GM21619 (cell line): ENCODE results near the gene IPP.
"Not testable (repeated sequence)": the region's sequence is repeated elsewhere in the genome, so short reads cannot be mapped to it uniquely, and the experiment has no call there.

Experiments used
- ATAC-seq: cut with Tn5 transposase; IDR thresholded peaks from one replicate; pipeline ENCODE4 v1.9.1; 2021; ENCODE audit not compliant: unreplicated experiment

Gene IPP

DNA sequence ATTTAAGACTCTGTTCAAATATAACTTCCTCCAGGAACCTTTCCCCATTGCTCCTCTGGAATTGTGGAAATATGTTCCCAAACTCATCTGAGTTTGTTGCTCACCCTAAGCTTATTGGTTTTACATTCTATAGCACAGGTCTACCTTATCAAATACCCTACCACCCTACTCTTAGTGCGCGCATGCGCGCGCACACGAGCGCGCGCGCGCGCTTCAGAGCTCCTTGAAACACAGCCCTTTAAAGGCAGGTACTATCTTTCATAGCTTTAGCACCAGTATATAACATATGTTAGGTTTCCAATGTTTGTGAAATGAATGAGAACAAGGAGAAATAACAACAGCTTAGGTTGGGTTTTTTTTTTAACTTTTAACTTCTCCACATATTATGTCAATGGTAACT is 3.5 kb downstream of the IPP start:
- no peak for ATAC-seq

DNA sequence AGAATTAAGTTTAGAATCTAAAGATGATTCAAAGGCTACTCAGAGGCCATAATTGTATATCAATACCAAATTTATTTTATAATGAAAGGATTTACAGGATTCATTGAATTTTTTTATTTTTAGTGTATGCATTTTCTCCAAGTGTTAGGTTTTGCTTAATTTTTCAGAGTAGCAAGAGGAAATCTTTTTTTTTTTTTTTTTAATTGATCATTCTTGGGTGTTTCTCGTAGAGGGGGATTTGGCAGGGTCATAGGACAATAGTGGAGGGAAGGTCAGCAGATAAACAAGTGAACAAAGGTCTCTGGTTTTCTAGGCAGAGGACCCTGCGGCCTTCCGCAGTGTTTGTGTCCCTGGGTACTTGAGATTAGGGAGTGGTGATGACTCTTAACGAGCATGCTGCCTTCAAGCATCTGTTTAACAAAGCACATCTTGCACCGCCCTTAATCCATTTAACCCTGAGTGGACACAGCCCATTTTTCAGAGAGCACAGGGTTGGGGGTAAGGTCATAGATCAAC is 10.8 kb downstream of the IPP start:
- not testable (repeated sequence) for ATAC-seq

DNA sequence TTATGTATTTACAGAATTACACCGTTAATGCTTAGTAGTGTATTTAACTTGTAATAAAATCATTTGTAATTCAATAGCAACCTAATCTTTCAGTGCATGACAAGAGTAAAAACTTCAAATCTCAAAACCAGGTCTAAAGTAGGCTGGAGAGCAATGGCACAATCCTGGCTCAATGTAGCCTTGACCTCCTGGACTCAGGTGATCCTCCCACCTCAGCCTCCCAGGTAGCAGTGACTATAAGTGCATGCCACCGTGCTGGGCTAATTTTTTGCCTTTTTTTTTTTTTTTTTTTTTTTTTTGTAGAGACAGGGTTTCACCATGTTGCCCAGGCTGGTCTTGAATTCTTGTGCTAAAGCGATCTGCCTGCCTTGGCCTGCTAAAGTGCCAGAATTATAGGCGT is 11.3 kb downstream of the IPP start:
- no peak for ATAC-seq

DNA sequence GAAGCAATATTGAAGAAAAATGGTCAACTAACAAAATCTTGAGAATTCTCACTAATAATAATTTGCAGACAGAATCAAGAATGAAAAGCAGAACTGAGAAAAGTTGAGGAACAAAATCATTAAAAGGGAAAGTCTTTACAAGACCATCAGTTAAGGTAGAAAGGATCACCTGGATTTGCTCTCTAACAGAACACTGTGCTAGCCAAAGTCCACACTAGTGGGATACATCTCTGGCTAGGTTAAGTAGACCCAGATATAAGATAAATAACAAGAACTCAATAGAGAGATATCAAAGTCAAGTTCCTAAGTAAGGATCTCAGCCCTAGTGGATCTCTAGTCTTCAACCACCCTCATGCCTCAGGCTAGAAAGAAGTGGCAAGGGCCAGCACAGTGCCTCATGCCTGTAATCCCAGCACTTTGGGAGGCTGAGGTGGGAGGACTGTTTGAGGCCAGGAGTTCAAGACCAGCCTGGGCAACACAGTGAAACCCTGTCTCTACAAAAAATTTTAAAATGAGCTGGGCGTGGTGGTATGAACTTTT is 19.6 kb downstream of the IPP start:
- no peak for ATAC-seq

DNA sequence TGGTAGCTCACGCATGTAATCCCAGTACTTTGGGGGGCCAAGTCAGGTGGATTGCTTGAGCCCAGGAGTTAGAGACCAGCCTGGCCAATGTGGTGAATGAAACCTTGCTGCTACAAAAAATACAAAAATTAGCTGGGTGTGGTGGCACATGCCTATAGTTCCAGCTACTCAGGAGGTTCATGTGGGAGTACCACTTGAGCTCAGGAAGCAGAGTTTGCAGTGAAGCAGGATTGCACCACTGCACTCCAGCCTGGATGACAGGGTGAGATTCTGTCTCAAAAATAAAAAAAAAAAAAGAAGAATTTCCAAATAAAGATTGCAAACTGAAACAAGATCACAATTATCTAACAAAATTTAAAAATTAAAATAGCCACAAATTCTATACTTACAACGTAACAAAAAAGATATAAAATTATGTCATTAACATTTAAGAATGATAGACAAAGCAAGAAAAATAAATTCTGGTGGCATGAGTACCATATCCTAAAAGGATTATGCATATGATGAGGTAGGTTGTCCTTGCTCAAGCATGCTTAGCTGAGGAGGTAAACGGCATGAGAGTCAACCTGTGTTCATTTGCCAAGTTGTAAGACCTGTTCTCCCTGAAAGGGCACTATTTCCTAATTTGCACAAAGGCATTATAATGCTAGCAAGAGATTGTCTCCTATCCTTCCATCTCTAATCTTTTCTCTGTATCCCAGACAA is 20.2 kb downstream of the IPP start:
- ATAC-seq: no peak

DNA sequence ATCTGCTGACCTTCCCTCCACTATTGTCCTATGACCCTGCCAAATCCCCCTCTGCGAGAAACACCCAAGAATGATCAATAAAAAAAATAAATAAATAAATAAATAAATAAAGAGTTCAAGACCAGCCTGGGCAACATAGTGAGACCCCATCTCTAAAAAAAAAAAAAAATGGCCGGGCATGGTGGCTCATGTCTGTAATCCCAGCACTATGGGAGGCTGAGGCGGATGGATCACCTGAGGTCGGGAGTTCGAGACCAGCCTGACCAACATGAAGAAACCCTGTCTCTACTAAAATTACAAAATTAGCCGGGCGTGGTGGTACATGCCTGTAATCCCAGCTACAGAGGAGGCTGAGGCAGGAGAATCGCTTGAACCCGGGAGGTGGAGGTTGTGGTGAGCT is 24.4 kb downstream of the IPP start:
- ATAC-seq: not testable (repeated sequence)

DNA sequence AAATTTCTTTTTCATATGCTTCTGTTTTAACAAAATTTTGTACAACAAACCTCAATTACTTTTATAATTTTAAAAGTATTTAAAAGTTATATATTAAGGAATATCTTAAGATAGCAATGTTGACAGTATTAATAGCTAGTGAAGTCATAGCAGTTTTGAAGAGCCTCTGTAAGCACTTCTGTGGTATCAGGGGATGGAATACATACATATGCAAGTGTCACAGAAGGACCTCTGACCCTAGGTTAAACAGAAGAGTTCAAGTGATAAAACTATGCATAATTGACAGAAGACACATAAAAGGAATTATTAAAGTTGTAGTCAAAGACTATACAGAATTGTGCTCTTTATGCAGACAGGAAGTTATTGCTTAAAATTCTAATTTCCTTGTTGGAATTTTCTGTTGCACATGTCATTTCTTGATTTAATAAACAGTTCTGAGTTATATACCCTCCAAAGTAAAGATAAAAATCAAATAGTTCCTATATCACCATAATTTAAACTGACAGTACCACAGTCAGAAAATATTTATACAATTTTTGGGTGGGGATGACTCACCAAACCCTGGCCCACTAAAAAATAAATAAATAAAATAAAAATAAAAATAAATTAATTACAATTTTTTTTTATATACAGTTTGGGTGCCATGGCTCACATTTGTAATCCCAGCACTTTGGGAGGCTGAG is 27.1 kb downstream of the IPP start:
- ATAC-seq: no peak

DNA sequence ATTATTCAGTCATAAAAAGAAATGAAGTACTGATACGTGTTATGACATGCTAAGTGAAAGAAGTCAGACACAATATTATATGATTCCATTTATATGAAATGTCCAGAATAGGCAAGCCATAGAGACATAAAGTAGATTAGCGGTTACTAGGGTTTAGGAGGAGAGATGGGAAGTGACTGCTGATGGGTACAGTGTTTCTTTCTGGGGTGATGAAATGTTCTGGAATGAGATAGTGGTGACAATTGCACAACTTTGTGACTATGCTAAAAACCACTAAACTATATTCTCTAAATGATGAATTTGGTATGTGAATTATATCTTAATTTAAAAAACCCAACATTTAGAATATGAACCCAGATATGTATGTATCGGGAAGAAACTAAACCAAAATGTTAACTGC is 27.6 kb downstream of the IPP start:
- ATAC-seq: no peak

DNA sequence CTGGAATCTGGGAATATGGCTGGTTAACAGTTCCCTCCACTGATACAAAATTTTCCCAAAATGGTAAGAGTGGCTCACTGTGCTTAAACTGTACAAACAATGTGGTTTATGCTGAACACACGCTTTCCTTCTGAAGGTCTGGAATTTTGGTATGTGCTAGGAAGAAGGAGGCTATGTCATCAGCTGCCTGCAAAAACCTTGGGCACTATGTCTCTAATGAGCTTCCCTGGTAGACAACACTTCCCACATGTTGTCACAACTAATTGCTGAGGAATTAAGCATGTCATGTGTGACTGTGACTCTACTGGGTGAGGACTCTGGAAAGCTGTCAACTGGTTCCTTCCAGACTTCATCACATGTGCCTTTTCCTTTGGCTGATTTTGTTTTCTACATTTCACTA is 29.2 kb downstream of the IPP start:
- no peak for ATAC-seq

DNA sequence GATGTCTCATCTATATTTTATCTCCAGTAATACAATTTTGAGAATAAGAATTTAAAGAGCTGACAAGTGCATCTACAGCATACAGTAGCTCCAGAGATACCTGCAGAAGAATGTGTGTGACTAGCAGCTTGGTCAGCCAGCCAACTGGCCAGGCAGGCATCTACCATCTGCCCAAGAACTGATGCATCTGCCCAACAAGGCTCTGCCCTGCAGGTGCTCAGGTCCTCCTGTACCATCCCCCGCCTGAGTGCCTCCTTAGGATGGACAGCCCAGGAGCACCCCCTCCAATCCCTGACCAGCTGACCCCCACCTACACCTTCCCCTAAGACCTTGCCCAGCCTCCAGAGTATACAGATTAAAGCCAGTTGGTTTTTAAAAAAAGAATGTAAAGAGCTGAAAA is 32.2 kb downstream of the IPP start:
- ATAC-seq: no peak

DNA sequence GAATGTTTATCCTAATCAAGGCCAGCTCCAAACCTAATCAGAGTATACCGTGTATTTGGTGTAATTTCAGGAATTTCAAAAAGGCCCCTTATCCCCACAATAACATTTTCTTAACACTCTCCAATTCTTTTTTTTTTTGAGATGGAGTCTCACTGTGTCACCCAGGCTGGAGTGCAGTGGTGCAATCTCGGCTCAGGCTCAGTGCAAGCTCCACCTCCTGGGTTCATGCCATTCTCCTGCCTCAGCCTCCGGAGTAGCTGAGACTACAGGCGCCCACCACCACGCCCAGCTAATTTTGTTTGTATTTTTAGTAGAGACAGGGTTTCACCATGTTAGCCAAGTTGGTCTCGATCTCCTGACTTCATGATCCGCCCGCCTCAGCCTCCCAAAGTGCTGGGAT is 33.1 kb downstream of the IPP start:
- not testable (repeated sequence) for ATAC-seq

DNA sequence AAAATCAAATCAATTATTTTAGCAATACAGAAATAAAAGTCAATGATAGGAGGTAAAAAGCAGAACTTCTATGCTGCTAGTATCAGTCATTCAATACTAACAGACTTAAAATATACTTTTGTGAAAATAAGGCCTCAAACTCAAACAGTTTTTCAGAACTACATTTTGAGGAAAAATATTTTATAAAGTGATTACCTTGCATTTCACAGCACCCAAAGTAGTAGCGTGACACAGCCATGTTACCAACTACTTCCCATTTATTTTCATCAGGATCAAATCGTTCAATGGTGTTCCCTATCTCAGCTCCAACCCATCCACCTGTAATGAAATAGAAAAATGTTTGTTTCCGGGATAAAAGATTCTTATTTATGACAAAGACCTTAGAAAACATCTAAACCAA is 33.8 kb downstream of the IPP start:
- ATAC-seq: no peak

DNA sequence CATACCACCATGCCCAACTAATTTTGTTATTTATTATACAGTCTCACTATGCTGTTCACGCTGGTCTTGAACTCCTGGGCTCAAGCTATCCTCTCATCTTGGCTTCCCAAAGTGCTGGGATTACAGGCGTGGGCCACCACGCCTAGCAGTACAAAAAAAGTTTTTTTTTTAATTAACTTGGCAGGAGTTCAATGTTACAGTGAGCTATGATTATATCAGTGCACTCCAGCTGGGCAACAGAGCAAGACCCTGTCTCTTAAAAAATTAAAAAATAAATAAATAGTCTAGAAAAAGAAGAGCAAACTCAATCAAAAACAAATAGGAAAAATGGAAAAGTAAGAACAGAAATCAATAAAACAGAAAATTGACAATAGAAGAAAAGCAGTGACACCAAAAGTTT is 36.7 kb downstream of the IPP start:
- no peak for ATAC-seq

DNA sequence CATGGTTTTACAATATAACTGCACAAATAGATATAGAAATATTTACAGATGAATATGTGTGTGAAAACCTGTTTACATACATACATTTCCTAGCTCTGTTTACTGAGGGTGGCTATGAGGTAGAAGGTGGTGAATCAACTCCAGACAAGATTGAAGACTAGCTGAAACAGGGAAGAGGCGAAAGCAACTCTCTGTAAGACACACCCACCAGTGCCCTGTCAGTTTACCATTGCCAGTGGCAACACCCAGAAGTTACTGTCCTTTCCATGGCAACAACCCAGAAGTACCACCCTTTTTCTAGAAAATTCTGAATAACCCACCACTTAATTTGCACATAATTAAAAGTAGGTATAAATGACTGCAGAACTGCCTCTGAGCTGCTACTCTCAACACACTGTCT is 45.8 kb downstream of the IPP start:
- ATAC-seq: no peak

DNA sequence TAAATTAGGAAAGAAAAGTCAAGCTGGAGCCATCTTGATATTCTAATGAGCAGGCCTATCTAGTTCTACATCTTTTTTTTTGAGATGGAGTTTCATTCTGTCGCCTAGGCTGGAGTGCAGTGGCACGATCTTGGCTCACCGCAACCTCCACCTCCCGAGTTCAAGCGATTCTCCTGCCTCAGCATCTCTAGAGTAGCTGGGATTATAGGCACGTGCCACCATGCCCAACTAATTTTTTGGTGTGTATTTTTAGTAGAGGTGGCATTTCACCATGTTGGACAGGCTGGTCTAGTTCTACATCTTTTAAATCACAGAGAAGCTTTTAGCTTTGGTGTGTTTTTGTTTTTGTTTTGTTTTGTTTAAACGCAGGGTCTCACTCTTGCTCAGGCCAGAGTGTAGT is 55.6 kb downstream of the IPP start:
- no peak for ATAC-seq

DNA sequence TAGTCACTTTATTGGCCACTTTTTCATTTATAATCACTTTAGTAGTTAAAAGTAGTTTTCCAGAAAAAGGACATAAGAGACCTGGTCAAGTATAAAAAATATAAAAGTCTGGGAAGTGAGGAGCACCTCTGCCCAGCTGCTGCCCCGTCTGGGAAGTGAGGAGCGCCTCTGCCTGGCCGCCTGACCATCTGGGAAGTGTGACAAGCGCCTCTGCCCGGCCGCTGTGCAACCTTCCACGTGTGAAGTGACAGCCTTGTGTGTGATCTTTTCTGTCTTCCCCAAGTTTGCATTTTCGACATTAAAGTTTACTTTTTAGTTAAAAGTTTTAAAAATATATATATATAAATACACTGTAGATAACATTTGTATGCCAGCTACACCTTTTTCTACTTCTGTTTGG is 56.6 kb downstream of the IPP start:
- not testable (repeated sequence) for ATAC-seq

DNA sequence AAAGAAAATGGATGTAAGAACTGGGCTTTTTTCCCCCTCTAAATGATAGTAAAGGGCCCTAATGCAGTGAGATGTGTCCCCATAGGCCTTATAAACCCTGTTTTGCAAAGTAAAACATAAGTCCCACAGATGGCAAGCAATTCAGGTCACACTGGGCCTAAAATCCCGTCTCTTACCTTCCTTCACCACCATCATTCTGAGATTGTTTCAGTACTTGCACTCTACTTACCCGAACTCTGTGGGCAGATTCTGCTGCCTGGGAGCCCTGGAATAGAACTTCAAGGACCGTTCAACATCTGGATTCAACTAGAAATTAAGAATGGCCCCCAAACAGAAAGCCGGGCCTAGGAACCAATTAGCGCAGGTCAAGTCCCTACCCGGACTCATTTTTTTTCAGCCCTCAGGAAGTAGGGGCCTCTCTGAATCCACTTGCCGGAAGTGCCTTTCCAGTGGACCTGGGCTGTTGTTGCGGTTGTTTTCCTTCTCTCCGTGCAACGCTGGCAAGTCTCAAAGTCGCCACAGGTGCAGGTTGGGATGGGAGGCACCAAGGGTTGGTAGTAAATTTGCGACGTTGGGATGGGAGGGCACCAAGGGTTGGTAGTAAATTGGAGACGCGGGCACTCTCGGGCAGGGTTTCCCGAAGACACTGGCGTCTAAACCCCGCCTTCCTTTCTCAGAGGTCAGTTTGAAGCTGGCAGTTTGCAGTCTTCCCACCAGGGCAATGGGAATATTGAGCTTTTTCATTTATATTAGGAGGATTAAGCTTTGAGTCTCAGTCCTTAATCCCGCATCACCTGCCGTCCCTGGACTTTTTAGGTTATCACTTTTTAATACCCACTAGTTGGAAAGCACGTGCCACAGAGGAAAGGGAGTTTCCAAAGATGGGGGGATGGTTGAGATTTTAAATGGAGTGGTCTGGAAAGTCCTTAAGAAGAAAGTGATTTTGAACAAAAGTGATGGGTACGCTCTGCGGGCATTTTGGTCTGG is 62.4 kb downstream of the IPP start, which contains the start of gene TMEM69:
Gene TMEM69, plus strand, starts transcription at position 428 of the 987 bp plus-strand sequence. CDS start 2,888 bp downstream, outside the sequence.
- no peak for ATAC-seq

DNA sequence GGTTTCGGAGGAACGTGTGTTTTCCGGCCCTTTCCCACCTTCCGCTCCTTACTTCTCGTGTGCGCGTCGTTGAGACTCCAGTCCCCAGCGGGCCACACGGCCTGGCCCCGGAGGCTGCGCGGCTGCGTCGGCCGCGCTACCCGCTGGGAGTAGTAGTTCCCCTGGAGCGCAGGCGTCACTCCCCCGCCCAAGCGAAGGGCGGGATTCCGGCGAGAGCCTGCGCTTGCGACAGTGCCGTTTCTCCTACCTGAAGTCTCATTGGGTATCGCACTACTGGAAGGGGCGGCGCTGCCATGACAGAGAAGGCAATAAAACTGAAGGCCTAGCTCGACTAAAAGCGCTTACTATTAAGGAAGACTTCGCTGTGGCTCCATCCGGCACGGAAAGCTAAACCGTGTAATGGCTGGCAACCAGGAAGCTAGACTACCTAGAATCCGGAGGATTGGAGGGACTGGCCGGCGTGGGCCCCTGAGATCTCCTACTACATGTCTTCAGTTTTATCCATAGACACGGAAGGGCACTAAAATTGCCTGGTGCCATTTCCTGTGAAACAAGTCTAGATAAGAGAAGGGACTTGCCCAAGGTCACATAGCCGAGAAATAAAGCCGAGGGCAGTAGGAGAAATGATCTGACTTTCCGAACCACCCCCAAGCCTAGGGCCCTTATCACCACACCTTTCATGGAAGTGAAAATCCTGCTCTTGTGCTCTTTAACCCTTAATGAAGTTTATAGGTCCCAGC is 63.3 kb downstream of the IPP start:
- ATAC-seq: peak; percentile 76

DNA sequence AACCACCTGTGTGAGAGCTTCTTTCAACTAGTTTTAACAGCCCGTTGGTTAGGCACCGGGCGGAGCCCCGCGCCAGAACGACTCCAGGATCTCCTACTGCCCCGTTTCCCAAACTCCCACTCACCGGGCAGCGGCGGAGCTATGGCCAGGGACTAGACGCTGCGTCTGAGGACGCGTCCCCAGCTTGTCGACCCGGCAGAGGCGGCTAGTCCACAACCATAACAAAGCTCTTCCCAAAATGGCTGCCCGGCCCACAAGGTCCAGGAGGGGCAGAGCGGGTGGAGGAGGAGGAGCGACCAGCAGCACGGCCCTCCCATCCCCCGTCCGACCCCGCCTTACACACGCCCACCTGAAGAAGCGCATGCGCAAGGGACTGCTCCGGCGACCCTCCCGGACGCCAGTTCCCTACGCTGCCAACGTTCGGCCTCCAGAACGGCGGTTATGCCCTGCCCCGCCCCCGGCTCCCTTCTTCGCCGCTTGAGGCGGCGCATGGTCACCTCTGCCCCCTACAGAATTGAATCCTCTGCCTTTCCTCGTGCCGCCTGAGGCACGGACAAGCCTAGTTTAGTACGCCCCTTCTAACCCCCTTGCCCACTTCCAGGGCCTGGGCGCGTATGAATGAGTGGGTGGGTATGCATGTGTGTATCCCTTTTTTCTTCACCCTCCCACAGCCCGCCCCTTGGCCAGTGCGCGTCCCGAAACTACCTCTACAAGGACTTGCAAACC is 64.0 kb downstream of the IPP start, which contains the start of gene GPBP1L1:
Gene GPBP1L1, minus strand, starts transcription at position 246 of the 726 bp plus-strand sequence. CDS start 27,446 bp downstream, outside the sequence.
- peak; percentile 55 for ATAC-seq

DNA sequence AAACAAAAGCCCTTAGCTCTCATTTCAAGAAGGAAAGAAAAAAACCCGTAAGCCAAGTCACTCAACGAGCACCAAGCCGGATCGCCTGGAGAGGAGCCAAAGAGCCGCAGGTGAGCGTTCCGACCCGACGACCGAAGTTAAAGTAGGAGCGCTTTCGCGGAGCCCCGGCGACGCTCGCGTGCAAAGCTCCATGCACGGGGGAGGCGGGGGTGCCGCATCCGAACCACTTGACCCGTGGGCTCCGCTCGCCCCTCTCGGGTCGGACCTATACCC is 64.5 kb downstream of the IPP start:
- peak; percentile 2 for ATAC-seq
